Globus pallidus (tissue), 1 donor: ENCODE measurements around the gene AMELX.

Experiments used
- DNase-seq: peaks from one replicate; pipeline ENCODE4 v3.0.0-alpha.2; 2015; ENCODE audit warnings: low spot score

AMELX gene

DNA sequence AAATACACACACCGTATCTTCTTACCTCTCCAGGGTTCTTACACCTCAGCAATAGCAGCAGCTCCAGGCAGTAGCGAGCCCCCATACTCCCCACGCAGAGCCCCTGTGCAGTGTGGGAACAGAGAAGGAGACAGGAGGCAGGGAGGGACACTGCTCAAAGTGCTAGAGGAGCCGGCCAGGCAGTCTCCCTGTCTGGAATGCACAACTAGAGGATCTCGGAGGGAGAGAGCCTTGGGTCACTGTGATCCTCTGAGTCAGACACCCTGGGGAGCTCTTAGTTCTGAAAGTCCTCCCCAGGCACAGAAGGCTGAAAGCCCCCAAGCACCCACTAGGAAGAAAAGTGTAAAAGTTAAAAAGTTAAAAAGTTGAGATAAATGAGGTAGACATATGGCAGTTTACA is 16.0 kb downstream of the AMELX start:
- no peak for DNase-seq

DNA sequence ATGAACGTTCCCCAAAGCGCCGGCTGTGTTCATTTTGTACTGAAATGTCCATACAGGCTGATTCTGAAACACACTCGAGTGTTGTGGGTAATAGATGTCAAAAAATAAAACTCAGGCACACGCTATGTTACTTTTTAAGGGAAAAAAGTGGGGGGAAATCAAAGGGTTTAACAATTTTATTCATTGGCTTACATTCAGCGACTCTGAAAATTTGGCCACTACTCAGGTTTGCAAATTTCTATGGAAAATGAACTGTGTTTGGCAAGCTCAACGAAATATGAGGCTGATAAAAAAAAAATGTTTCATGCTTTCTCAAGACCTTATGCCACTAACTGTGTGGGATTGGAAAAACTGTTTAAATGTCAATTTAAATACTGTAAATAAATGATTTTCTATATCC is 18.5 kb downstream of the AMELX start:
- no peak for DNase-seq

DNA sequence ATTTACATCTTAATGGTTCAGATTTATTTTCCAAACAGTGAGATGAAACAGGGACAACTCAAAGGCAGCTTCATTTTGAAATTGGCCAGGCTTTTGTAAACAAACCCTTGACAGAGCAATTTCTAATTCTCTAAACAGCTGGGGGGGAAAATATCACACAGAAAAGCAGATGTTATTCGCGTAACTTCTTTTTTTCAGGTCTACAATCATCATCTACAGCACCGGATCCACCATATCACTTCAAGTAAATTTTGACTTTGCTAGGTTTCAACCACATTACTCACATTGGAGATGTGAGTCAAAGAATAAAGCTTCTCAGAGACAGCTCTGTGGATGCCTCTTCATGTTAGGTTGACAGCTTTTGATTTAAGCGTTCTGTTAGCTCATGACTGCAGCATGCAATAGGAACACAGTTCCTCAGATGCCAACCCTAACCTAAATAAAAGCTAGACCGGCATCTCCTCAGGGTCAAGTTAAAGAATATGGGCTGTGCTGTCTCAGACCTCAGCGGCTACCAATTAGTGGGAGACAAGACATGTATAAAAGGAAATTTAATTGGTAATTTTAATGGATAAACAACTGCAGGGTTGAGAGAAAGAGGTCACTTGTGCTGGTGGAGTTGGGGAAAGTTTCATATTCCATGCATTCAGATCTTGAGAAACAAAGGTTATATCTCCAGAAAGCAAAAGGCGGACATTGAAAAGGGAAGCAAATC is 26.8 kb downstream of the AMELX start:
- no peak for DNase-seq

DNA sequence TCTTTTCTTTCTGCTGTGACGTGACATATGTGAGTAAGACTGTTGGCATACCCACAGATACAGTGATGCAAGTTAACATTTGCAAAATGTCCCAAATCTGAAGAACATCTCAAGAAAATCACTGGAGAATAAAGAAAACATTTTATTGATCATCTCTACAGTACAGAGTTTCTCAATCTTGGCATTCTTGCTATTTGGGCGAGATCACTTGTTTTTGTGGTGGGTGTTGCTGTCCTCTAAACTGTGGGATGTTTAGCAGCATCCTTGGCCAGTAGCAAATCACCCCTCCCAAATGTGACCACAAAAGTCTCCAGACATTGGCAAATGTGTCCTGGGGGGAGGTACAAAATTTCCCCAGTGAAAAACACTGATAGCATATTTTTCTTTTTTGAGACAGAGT is 28.8 kb downstream of the AMELX start:
- no peak for DNase-seq

DNA sequence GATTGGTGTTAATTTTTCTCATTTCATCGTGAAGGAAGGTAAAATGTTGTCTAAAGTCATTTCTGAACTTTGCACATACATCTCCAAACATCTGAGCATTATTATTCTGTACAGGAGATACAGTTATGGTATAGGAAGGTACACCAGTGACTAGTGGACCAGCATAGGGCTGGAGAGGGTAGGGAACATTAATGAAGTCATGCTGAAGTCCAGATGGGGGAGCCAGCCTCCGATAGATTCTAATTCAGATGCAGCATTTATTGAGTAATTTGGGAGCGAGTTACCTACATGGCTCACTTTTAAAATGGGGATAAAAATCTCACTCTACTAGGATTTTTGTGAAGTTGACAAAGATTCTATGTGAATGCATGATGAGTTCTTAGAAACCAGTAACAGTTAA is 34.9 kb downstream of the AMELX start:
- no peak for DNase-seq

DNA sequence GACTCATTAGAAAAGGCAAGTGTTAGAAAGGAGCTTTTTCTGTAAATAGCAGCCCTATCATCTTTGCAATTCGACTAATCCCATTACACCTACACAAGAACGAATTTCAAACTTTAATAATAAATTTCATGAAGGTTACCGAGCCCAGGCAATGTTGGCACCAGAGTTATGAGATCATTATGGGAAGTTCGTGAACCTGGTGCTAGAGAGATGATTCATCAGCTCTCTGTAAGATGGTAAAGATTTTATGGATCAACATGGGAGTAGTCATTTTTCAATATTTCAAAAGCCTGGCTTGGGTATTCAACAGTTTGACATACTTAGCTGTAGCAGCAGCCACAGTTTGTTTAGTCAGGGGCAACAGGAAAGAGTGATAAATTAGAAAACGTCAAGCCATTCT is 35.8 kb downstream of the AMELX start:
- DNase-seq, result no peak

DNA sequence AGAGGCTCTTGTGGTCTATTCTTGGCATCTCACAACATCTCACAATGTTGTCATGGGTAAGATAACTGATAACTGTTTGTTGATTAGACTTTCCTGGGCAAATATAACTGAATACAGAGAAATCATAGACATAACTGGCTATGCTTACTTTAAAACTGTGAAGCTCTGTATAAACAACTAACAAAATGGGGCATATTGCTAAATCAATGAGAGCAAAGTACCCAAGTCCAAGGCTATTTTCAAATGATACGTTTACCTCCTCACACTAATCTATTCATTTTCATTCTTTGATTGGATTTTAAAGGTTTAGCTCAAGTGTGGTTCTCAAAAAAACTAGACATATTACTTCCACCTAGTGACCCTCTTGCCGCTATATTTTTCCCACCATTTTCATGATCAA is 38.6 kb downstream of the AMELX start:
- DNase-seq, result no peak

DNA sequence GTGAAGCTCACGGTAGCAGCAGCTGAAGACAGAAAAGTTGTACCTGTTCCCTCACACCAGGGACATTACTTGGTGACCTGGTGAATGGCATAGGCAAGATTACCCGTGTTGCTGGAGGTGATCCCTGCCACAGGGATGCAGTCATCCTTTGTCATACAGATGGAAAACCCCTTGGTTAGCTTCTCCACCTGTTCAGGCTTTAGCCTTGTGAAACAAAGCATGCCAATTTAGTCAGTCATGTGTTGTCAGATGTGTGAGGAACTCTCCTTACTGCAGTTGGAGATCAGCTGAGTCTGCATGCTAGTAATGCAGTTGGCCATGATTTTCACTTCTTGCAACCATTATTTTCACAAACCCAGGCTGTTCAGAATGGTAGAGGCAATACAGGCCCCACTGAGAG is 41.0 kb downstream of the AMELX start:
- no peak for DNase-seq

DNA sequence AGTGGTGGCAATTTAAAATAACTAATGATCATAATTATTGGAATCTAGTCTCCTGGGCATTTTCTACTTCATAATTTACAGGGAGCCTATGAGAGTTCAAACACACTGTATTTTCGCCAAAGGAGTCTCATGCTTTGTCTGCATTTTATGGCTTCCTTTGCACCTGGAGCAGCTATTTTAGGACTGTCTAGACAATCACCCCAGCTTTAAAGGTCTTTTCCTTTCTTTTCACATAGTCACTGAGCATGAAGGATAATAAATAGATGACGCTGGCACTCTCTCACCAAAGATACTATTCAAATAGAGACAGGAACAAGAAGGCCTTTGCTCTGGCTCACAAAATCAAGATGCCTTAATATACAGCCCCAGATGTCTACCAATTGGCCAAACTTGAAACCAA is 43.0 kb downstream of the AMELX start:
- no peak for DNase-seq

DNA sequence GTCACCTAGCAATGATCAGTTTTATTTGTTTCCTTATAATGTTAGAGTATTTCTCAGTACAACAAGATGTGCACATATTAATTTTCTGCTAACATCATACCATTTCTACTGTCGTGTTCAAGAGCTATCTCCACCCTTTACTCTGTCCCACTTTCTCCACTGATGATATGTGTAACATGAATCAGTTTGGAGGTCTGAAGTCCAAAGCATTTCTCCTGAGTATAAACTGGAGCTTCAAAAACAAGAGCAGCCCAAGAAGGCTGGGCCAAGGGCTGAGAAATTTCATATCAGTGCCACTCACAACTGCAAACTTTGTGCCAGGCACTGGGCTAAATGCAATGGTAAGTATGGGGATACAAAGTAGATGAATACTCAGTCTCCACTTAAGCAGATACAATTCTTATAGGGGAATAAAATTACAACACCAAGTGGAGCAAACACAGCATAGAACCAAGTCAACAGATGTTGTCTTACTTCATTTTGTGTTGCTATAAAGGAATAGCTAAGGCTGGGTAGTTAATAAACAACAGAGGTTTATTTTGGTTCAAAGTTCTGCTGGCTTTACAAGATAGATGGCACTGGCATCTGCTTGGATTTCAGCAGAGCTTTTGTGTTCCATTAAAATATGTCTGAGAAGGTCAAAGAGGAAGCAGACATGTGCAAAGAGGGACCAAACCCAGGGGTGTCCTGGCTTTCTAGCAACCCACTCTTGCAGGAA is 44.2 kb downstream of the AMELX start:
- no peak for DNase-seq

DNA sequence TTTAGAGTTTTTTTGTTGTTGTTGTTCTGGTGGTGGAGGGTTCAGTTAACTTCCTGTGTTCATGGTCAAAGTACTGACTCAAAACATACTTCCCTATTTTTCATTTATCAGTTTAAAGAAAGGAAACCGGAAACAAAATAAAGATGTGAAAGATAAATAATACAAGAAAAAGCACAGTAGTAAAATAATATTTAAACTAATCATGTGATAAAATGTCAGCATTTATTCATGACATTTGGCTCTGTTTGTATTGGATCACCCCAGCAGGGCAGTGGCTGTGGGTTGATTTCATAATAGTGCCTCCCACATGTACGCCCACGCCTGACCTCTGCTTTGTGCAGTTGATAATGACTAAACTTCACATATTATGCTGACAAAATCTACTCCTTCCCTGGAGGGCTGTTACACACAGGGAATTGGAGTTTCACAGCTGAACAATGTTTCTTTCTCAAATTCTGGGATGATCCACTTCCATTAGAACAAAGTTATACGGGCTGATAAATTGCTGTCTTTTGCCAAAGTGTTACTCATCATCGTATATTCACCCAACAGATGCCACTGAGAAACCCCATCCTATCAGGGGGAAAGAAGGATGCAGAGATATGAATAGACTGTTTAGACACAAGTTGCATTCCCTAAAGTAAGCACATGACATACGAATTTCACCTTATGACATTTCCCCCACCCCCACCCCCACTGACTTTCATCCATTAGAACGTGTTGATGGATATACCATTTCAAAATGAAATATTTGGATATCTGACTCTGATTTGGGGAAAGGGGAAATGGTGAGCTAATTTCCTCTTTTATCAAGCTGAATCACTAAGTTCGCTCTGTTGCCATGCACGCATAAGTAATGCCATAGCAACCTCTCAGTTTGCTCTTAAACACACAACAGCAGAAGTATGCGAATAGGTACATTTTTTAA is 48.3 kb downstream of the AMELX start:
- DNase-seq, result no peak

DNA sequence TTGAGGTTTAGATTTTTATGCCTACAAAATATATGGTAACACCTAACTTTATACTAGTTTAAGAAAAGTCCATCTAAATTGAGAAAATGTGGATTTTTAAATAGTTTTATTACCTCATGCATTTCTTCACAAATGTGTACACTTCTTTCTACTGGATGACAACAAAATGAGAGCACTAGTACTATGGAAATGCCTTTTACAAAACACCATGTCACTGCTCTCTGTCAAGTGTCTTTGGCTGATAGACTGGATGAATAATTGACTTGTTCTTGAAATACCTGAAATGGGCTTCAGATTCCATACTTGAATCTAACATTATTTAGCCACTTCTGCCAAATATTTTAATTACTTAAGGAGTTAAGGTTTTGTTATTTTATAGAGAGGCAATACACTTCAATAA is 49.5 kb downstream of the AMELX start:
- DNase-seq, result no peak

DNA sequence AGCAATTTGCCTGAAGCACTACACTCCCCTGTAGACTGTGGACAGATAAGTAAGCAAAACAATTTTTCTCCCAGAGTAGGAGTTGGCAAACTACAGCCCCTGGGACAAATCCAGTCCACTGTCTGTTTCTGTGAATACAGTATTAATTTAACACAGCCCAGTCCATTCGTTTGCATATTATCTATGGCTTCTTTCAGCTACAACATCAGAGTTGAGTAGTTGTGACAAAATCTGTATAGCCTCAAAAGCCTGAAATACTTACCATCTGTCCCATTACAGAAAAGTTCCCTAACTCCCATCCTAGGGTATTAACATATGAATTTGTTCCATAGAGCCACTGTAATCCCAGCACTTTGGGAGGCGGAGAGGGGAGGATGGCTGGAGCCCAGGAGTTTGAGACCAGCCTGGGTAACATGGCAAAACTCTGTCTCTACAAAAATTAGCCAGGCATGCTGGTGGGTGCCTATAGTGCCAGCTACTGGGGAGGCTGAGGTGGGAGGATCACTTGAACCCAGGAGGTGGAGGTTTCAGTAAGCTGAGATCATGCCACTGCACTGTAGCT is 53.0 kb downstream of the AMELX start:
- no peak for DNase-seq

DNA sequence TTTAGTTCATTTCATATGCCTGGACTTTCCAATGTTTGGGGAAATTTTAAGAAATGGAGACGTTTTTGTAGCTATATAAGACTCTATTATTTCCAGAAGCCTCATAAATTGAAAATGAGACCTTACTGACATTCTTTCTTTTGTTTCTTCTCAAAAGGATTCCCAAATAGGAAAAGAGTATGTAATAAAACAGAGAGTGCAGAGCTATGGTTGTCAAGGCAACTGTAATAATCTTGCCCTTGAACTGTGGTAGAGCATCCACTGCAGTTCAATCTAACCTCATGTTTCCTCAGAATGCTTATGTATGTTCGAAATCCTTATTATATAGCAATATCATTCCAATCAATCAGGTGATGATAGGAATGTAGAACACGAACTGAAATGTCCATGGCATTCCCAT is 54.1 kb downstream of the AMELX start:
- no peak for DNase-seq

DNA sequence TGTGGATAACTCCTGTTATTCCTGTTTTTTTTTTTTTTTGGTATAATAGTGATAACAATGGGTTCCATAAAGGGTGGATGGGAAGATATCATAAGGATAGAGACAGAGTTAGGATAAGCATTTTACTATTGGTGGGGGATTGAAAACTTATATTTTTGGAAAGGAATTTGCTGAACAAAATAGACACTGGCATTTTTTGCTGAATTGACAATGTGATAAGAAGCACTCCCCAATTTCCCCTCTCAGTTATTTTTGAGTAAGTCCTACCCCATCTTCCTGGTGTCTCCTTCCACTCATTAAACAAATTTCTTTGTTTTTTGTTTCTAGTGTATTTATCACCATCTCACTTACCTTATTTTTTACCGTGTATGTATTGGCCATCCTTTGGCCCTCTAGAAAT is 55.8 kb downstream of the AMELX start:
- no peak for DNase-seq

DNA sequence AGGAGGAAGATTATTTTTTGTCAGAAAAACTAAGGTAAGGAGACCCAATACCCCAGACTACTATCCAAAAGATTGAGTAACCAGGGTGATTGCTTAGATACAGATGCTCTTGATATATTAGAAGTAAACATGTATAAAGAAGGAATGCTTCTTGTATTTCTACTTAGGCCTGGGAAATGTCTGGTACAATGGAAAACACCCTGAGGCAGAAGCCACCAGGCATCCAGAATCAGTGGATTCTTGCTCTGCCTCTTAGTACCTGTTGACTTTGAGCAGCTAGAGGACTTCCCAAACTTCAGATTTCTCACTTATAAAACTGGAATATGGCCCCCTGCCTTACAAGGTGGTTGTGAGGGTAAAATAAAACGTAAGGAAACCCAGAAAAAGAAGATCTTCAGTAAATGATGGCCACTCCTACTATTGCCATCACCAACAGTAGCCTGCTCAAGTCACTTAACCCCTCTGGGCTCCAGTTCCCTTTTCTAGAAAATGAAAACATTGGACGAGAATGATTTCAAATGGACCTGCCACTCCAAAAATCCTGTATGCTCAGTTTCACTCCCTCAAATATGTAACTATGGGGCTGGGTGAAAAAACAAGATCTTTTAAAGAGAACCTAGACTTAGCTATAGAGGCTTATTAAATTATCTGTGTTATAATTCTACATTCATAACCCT is 56.6 kb downstream of the AMELX start:
- DNase-seq, result no peak
